HG03457 (cell line): Measurements from ENCODE around the gene DNAH17.

Experiments used
- ATAC-seq: cut with Tn5 transposase; IDR thresholded peaks from one replicate; pipeline ENCODE4 v1.9.1; 2021; ENCODE audit warnings: moderate number of reproducible peaks; ENCODE audit not compliant: unreplicated experiment

DNAH17 gene

GRCh38 chr17:78418326-78419026 is 158.7 kb downstream of the DNAH17 start:
- ATAC-seq = no peak

- ATAC-seq = no peak
Measured at GRCh38 chr17:78417531-78417909, 159.7 kb downstream of the DNAH17 start.

- ATAC-seq = no peak
Measured at GRCh38 chr17:78416791-78417530, 160.2 kb downstream of the DNAH17 start.

- ATAC-seq = no peak
Measured at GRCh38 chr17:78415821-78416711, 161.1 kb downstream of the DNAH17 start.

GRCh38 chr17:78414178-78415162 is 162.7 kb downstream of the DNAH17 start:
- ATAC-seq = no peak

- ATAC-seq = no peak
Measured at GRCh38 chr17:78412403-78412802, 164.8 kb downstream of the DNAH17 start.

GRCh38 chr17:78411241-78411857 is 165.8 kb downstream of the DNAH17 start:
- no peak for ATAC-seq

- ATAC-seq = no peak
Measured at GRCh38 chr17:78409191-78409928, 167.8 kb downstream of the DNAH17 start.

GRCh38 chr17:78408476-78409050 is 168.6 kb downstream of the DNAH17 start:
- no peak for ATAC-seq

- ATAC-seq = no peak
Measured at GRCh38 chr17:78407387-78408000, 169.7 kb downstream of the DNAH17 start.

- ATAC-seq = no peak
Measured at GRCh38 chr17:78406920-78407319, 170.3 kb downstream of the DNAH17 start.

GRCh38 chr17:78406396-78406795 is 170.8 kb downstream of the DNAH17 start:
- no peak for ATAC-seq

- no peak for ATAC-seq
Measured at GRCh38 chr17:78403822-78404221, 173.4 kb downstream of the DNAH17 start.

GRCh38 chr17:78401891-78402290 is 175.3 kb downstream of the DNAH17 start:
- ATAC-seq = no peak

GRCh38 chr17:78401246-78401645 is 175.9 kb downstream of the DNAH17 start:
- no peak for ATAC-seq

GRCh38 chr17:78400581-78401240 is 176.5 kb downstream of the DNAH17 start:
- no peak for ATAC-seq

GRCh38 chr17:78399693-78400144 is 177.5 kb downstream of the DNAH17 start:
- no peak for ATAC-seq
